LNCAP (cell line): ENCODE data around the gene UTRN.

Experiments used
- CTCF ChIP-seq: fragments of 450-650 bp; IDR thresholded peaks from 2 replicates; pipeline ENCODE4 v1.5.1; 2017; ENCODE audit warnings: mild to moderate bottlenecking

UTRN gene

GRCh38 chr6:144295981-144296767 lies 11.0 kb downstream of the UTRN start:
- no peak for TF ChIP-seq CTCF

- no peak for TF ChIP-seq CTCF
Measured at GRCh38 chr6:144296973-144297372, 11.8 kb downstream of the UTRN start.

GRCh38 chr6:144297511-144298100 lies 12.5 kb downstream of the UTRN start:
- TF ChIP-seq CTCF: no peak

GRCh38 chr6:144298194-144298593 lies 13.1 kb downstream of the UTRN start:
- no peak for TF ChIP-seq CTCF

GRCh38 chr6:144298916-144299315 lies 13.8 kb downstream of the UTRN start:
- TF ChIP-seq CTCF: no peak

GRCh38 chr6:144302701-144303372 lies 17.7 kb downstream of the UTRN start:
- TF ChIP-seq CTCF: no peak

- TF ChIP-seq CTCF: no peak
Measured at GRCh38 chr6:144304223-144304848, 19.2 kb downstream of the UTRN start.
